ENCODE results near the gene RCOR3. TPM values are rescaled to one million over a fixed set of nuclear protein-coding genes. Genes with fewer than 3 reads are reported as not detected.

RCOR3 gene
- total RNA-seq, 4 donors from 2014 or later = 40.4 to 57.1 (median 55.4) TPM

DNA sequence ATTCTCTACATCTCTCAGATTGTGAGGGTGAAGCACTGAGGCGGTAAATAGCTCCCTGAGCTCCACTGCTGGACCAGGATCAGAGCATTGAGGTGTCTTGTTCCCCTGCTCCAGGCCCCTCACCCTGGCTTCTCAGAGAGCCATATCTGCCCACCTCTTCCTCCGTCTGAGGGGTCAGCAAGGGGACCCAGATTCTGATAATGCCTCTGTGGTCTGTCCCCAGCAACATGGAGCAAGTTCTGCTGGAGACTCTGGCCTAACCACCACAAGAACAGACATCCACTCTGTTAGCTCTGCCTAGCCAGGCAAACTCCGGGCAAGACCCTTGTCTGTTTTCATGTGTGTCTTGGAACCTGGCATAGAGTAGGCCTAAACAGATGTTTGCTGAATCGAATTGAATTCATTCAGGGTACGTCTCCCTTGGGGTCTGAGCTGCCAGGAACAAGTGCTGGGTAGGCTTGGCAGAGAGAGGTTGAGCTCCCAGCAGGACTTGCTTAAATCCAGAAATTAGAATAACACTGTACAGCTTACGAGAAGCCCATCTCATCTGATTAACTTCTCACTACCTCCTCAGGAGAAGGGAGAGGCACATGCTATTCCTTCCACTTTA, 69.8 kb downstream of the RCOR3 start:
- DNase-seq (ENCODE audit: low spot score in 2 of 2) = no peak
- Histone ChIP-seq H3K27ac (peak overlapping the region in 1 of 4 donors; percentile 90), H3K4me1 (peaks cover 0 to 45% (median 31%) of the 10 kb centered on the region in 4 donors), H3K27me3 (no peaks in the 10 kb centered on the region), H3K36me3 (no peaks in the 10 kb centered on the region), H3K4me3 (no peak overlapping the region), H3K9me3 (no peaks in the 10 kb centered on the region)
- no peak for TF ChIP-seq POLR2A (IDR thresholded peaks at IDR 0.05)
- no peak for TF ChIP-seq EP300 (IDR thresholded peaks at IDR 0.05)
- TF ChIP-seq, protein P1, sequence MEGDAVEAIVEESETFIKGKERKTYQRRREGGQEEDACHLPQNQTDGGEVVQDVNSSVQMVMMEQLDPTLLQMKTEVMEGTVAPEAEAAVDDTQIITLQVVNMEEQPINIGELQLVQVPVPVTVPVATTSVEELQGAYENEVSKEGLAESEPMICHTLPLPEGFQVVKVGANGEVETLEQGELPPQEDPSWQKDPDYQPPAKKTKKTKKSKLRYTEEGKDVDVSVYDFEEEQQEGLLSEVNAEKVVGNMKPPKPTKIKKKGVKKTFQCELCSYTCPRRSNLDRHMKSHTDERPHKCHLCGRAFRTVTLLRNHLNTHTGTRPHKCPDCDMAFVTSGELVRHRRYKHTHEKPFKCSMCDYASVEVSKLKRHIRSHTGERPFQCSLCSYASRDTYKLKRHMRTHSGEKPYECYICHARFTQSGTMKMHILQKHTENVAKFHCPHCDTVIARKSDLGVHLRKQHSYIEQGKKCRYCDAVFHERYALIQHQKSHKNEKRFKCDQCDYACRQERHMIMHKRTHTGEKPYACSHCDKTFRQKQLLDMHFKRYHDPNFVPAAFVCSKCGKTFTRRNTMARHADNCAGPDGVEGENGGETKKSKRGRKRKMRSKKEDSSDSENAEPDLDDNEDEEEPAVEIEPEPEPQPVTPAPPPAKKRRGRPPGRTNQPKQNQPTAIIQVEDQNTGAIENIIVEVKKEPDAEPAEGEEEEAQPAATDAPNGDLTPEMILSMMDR (IDR thresholded peaks at IDR 0.05) = no peak
- WGBS, 2 donors = 71 to 82% methylated on average over 6 of the region's 6 CpGs

DNA sequence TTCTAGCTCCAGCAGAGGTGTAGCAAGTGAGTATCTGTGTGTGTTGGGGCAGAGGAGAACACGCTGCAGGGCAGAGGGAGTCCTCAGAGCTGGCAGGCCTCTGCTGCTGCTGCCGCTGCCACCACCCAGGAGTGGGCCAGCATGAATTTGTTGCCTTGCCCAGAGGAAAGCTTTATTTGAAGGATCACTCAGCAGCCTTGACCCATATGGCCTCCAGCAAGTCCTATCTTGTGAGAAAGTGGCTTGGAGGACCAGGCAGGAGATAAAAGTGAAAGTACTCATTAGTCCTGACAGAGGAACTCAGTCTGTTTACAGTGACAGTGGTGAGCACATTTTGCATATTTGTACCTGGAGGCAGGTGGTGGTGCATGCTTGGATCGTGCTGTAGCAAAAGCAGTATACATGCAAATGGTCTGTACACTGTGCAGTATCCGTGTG, 70.6 kb downstream of the RCOR3 start:
- DNase-seq (ENCODE audit: low spot score in 2 of 2) = no peak
- no peak for TF ChIP-seq EP300 (IDR thresholded peaks at IDR 0.05)
- TF ChIP-seq POLR2A (IDR thresholded peaks at IDR 0.05) = no peak
- TF ChIP-seq, protein P1 (IDR thresholded peaks at IDR 0.05) = no peak
- Histone ChIP-seq H3K4me1 (peaks cover 0 to 52% (median 31%) of the 10 kb centered on the region in 4 donors), H3K36me3 (no peaks in the 10 kb centered on the region), H3K9me3 (no peaks in the 10 kb centered on the region), H3K27me3 (no peaks in the 10 kb centered on the region), H3K27ac (peak overlapping the region in 1 of 4 donors; percentile 90), H3K4me3 (no peak overlapping the region)
- 71 to 89% methylated on average over 4 of the region's 4 CpGs for WGBS, 2 donors

DNA sequence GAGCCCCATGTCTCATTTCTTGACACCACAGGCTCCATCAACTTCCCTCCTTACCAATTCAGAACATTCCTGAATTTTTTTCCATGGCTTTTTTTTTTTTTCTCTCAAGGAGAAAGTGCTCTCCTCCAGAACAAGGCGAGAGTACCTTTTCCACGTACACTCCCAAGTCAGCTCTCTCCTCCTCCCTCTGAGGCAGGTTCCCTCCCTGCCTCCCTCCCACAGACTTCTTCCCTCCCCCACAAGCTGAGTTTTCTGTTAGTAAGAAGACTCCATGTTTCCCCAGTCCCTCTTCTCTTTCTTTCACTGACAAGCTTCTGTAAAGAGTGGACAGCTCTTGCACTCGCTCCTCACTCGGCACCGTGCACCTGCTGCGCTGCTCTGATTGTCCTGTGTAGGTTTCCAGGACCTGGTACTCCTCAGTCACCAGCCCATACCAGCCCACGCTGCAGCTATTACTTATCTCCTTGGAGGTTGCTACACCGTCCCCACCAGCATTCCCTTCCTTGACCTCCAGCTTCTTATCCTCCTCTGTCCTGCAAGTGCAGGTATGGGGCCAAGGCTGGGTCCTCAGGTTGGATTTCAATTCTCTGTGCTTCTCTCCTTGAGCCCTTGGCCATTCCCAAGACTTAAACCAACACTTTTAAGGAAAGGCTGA, 71.2 kb downstream of the RCOR3 start:
- DNase-seq (ENCODE audit: low spot score in 2 of 2) = no peak
- no peak overlapping the region for H3K4me3 ChIP-seq
- peaks cover 0 to 58% (median 31%) of the 10 kb centered on the region in 4 donors for H3K4me1 ChIP-seq
- H3K36me3 ChIP-seq = no peaks in the 10 kb centered on the region
- H3K27me3 ChIP-seq = no peaks in the 10 kb centered on the region
- TF ChIP-seq POLR2A (IDR thresholded peaks at IDR 0.05) (no peak), EP300 (IDR thresholded peaks at IDR 0.05) (no peak)
- TF ChIP-seq, protein P1 (IDR thresholded peaks at IDR 0.05) = no peak
- WGBS, 2 donors = 89 to 91% methylated on average over 8 of the region's 8 CpGs
- no peaks in the 10 kb centered on the region for H3K9me3 ChIP-seq
- H3K27ac ChIP-seq = peak overlapping the region in 1 of 4 donors; percentile 19

DNA sequence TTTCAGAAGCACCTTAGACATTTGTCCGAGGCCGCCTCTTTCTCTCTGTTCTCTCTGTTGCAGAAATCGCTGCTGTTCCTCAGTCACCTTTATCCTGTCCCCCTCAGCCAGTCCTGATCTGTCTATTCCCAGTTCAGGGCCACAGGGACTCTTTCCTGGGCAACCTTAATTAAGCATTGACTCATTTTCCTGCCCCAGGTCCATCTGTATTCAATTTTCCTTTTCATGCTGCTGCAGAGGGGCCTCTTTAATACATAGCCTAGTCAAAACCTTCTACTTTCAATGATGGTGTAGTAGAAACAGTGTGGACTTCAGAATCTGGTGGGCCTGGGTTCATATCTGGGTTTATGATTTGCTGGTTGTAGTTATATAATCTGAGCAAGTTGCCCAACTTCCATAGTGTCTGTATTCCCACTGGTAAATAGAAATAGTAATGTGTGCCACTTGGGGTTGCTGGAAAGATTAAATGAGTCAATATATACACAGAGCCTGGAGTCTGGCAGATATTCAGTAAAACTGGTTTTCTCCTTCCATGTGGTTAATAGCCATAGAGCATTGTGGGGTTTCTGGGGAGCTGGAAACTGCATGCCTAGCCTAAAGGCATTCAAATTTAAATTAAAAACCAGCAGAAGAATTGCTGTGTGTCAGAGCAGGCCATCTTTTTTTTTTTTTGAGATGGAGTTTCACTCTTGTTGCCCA, 72.0 kb downstream of the RCOR3 start:
- Histone ChIP-seq H3K27ac (peak overlapping the region in 1 of 4 donors; percentile 19), H3K27me3 (no peaks in the 10 kb centered on the region), H3K36me3 (no peaks in the 10 kb centered on the region), H3K9me3 (no peaks in the 10 kb centered on the region), H3K4me3 (no peak overlapping the region), H3K4me1 (peaks cover 0 to 66% (median 28%) of the 10 kb centered on the region in 4 donors)
- WGBS, 2 donors = 95 to 97% methylated on average over 3 of the region's 3 CpGs
- TF ChIP-seq POLR2A (IDR thresholded peaks at IDR 0.05) = no peak
- TF ChIP-seq, protein P1 (IDR thresholded peaks at IDR 0.05) = no peak
- no peak for TF ChIP-seq EP300 (IDR thresholded peaks at IDR 0.05)
- DNase-seq (ENCODE audit: low spot score in 2 of 2) = no peak

Measured in tibial nerve (tissue), 4 donors.